ENCODE data around the gene RAB1A.
A peak's percentile ranks its signal among the peaks of the same experiment; 100 is the strongest.
"Not testable (repeated sequence)": the region's sequence is repeated elsewhere in the genome, so short reads cannot be mapped to it uniquely, and the experiment has no call there.

RAB1A gene

DNA sequence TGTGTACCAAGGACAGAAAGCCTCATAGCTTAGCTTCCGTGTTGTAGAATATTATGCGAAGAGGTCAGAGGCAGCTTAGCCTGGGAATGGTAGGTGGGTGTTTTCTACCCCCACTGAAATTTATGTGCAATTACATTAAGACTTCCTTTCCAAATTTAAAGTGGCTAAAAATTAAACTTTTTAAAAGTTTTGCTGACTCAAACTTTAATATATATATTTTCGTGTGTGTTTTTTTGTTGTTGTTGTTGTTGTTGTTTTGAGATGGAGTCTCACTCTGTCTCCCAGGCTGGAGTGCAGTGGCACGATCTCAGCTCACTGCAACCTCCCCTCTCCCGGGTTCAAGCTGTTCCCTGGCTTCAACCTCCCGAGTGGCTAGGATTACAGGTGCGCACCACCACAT, 4.3 kb upstream of the RAB1A start:
- DNase-seq: no peak

DNA sequence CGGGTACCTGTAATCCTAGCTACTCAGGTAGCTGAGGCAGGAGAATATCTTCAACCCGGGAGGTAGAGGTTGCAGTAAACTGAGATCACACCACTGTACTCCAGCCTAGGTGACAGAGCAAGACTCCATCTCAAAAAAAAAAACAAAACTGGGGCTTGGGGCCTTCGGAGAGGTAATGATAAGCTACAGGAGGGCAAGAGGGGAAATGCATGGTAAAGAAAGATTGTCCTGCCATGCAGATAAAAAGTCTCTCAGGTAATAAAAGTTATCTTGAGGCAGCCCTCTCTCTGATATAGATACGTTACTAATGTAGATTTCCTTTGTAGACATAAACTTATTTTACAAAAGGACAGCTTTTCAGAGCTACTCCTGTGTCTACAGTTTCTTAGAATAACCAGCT, 3.7 kb upstream of the RAB1A start:
- DNase-seq: no peak

DNA sequence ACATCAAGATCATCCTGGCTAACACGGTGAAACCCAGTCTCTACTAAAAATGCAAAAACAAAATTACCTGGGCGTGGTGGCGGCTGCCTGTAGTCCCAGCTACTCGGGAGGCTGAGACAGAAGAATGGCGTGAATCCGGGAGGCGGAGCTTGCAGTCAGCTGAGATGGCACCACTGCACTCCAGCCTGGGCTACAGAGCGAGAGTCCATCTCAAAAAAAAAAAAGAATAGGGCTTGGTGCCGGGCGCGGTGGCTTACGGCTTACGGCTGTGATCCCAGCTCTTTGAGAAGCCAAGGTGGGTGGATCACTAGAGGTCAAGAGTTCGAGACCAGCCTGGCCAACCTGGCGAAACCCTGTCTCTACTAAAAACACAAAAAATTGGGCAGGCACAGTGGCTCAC, 3.0 kb upstream of the RAB1A start:
- not testable (repeated sequence) for DNase-seq

GRCh38 chr2:65130664-65131175, 814 bp upstream of the RAB1A start:
- DNase-seq: no peak

DNA sequence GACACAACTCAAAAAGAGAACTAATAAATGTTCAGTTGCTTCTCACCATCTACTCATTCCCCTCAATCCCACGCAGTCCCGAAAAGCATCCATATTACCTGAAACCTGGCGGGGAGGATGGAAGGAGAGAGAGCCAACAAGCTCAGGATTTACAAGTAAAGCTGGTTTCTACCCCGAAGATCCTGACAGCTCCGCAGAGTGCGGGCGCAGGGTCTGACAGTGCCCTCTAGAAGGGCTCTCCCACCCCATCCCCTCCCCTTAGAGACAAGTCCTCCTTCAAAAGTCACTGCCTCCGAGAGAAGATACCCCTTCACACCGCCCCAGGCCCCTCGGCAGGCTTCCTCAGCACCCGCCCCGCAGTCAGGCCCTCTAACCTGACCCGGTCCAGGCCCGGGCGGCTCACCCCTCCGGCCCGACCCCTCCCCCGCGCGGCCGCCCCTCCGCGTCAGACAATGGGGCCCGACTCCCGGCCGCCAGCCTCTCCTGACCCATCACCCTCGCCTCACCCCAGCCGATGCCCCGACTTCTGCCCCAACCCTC, 550 bp downstream of the RAB1A start:
- DNase-seq: peak; percentile 39 to 41

DNA sequence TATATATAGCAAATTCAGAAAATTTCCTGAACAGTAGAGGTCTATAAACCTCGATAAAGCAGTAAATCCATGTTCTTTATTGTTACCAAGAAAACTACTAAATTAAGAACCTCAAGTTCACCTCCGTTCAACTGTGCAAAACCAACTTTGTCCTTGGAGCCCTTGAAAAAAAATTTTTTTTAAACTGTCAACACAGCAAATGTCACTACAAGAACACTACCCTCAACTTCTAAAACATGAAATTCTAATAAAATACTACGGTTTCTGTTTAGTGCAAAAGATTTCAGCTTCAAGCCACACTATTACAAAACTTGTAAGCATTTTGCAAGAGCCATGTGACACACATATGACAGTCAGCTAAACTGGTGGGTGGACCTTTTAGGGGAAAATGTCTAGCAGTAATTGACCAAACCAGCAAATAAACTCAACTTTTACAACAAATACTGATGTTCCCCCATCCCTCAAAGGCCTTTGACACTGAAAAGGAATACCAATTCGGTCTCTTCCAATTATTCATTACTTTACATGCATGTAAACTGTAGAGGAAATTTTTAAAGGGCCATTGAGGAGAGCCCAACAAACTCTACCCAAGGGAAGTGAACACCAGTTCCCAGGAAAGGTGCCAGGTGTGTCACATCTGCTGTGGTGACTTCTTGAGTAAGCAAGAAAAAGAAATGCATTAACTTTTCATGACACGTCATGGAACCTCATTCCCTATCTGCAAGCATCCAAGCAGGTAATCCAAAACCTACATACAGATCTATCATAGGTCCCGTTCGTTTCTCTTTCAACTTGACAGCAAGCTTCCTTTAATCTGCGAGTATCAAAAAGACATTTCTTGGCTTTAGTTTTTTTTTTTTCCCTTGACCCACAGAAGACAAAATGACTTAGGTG, 1.4 kb downstream of the RAB1A start:
- DNase-seq: peak in 1 of 2 experiments; percentile 14

DNA sequence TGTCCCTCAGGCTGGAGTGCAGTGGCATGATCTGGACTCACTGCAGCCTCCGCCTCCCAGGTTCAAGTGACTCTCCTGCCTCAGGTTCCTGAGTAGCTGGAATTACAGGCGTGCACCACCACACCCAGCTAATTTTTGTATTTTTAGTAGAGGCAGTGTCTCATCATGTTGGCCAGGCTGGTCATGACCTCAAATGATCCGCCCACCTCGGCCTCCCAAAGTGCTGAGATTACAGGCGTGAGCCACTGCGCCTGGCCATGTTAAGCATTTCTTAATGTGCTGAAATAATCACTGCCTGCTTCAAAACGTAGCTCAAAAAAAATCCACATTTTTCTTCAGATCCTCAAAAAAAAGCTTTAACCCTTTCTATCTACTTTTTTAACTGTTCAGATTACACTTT, 4.4 kb downstream of the RAB1A start:
- DNase-seq: peak in 1 of 2 experiments; percentile 17

- DNase-seq: no peak
Observed at GRCh38 chr2:65122313-65122712, 7.6 kb downstream of the RAB1A start.

GRCh38 chr2:65120990-65121693, 8.8 kb downstream of the RAB1A start:
- DNase-seq: no peak

GRCh38 chr2:65116645-65117044, 13.3 kb downstream of the RAB1A start:
- no peak for DNase-seq

- no peak for DNase-seq
Observed at GRCh38 chr2:65114921-65115320, 15.0 kb downstream of the RAB1A start.

DNA sequence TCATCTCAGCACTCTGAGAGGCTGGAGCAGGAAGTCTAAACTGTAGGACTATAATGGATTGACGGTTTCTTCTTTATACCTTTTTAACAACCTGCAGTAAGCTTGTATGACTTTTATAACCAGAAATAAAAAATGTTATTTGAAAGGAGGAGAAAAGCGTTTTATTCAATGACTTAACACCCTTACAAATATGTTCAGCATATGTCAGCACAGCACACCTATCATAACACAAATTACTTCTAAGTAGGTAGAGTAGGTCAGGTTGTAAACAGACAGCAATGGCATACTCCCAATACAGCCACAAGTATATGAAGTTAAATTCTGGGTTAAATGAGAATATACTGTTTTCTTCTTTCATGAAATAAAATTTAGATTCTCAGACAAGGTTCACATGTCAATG, 16.1 kb downstream of the RAB1A start:
- no peak for DNase-seq

- no peak for DNase-seq
Observed at GRCh38 chr2:65113229-65113628, 16.7 kb downstream of the RAB1A start.

GRCh38 chr2:65112633-65113032, 17.3 kb downstream of the RAB1A start:
- no peak for DNase-seq

DNA sequence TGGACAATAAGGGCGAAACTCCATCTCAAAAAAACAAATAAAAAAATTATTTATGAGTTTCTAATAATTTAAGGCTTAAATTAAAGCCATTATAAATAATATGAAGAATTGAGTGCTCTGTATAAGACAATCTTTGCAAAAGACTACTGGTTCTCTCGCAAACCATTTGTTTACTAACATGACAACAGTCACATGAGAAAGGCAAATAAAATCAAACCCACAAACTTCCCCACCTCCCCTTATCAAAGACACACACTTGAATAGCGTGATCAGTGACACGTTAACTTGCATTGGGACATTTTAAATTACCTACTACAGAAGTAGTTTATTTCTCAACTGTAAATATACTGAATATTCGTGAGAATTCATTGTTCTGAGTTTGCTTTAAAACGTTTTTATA, 21.1 kb downstream of the RAB1A start:
- no peak for DNase-seq

- DNase-seq: no peak
Observed at GRCh38 chr2:65107530-65107929, 22.4 kb downstream of the RAB1A start.

DNA sequence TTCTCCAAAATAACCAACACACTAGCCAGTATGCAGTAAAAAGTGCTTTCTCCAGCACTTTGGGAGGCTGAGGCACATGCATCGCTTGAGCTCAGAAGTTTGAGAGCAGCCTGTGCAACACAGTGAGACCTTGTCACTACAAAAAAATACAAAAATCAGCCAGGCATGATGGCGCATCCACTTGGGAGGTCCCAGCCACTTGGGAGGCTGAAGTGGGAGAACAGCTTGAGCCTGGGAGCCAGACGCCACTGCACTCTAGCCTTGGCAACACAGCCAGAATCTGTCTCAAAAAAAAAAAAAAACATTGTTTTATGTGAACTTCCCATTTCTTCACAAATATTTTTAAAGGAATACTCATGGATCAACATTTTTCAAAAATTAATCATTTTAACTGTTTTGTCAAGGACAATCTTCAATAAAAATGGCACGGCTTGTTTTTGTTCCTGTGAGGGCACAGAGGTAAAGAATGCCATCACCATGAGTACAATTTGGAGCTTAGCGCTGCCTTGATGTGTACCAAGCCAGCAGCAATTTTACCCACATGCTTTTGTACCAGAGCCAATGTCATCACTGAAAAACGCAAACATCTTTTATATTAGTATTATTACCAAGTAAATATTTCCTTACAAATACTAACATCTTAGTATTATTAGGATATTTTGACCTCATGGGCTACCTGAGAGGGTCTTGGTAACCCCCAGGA, 26.7 kb downstream of the RAB1A start:
- no peak for DNase-seq

DNA sequence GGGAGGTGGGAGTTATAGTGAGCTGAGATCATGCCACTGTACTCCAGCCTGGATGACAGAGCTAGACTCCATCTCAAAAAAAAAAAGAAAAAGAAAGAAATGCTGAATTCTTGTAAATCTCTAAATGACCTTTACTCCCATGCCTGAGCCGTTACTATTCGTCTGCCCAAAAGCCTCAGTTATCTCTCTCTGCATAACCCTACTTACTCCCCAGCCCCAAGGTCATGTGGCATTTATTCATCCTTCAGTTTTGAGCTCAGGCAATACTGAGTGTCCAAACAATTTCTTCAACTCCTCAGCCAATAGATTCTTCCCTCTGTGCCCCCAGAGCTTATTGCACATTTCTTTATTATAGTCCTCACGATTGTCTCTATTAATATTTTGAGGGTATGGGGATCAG, 28.8 kb downstream of the RAB1A start:
- DNase-seq: no peak

GRCh38 chr2:65098741-65099140, 31.2 kb downstream of the RAB1A start:
- no peak for DNase-seq

DNA sequence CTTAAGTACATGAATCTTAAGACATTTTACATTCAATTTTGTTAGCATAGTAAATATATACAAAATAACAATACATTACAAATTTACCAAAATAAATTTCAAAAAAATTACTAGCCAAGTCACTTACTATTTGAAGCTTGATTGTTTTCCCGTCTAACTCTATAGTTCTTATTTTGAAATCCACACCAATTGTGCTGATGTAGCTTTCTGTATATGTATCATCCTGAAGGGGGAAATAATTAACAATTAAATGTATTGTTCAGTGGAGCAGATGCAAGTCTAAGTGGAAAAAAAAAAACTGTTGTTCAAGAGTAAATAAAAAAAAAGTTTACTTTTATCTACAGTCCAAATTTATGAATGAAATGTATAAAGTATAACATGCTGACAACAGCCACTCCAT, 32.1 kb downstream of the RAB1A start:
- no peak for DNase-seq

GRCh38 chr2:65096948-65097347, 33.0 kb downstream of the RAB1A start:
- DNase-seq: no peak

DNA sequence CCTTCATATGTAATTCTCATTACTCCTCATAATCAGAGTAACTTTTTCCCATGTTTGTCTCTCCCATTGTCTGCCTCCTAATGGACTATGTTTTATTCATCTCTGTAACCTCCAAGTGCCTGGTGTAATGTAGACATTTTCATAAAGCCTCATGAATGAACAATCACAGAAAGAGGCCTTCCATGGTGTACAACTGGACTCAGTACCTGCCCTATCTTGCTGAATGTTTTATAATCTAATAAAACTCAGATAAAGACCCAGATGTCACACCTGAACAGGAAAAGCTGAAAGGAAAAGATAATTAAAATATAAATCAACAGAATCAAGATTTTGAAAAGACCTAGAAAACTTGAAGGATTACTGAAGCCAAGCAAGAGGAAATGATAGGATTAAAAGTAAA, 36.7 kb downstream of the RAB1A start:
- no peak for DNase-seq

GRCh38 chr2:65092791-65093190, 37.1 kb downstream of the RAB1A start:
- DNase-seq: no peak

Data from activated CD4-positive, alpha-beta T cell treated with anti-CD3 and anti-CD28 coated beads, Interleukin-2, amount 50 U/mL, for 48 hours (primary cell).